ENCODE measurements around the gene DTNBP1. TPM values are rescaled to one million over a fixed set of nuclear protein-coding genes. Genes with fewer than 3 reads are reported as not detected.

DTNBP1 gene
- total RNA-seq, 1 donor from 2014 or later: 18.2 TPM

DNA sequence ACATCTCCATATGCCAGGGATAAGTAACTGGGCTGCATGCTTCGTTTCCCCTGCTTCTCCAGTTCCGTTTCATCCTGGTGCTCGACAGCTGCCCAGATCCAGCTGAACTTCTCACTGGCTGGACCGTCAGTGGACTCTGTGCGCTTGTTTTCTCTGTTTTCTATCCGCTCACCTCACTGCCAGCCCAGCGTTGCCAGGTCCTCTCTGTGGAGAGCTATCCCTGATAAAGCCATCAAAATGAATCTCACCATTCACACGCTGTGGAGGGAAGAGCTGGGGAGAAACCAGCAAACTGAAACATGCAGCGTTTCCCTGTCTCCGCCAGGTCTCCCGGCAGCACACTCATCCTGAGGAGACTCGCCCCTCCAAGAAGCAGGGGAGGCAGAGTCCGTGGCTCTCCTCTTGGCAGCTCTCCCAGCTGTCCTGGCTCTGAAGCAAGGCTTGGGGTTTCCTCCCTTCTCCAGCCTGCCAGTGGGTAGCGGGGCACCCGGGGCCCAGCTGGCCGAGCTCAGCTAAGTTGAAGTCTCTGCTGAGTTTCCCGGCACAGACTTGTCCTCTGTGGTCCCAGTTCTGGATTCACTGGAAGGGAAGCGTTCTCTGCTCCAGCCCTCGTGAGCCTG lies 160.9 kb downstream of the DTNBP1 start:
- Histone ChIP-seq H3K4me3 (no peak overlapping the region), H3K4me1 (peaks cover 36% of the 10 kb centered on the region), H3K27ac (no peak overlapping the region), H3K36me3 (peaks cover 0 to 10% of the 10 kb centered on the region in 2 donors), H3K9me3 (no peaks in the 10 kb centered on the region), H3K27me3 (no peaks in the 10 kb centered on the region)
- no peak for TF ChIP-seq POLR2AphosphoS5 (IDR thresholded peaks at IDR 0.05; ENCODE audit: insufficient read depth in 1 of 2, low read depth in 1 of 2)
- TF ChIP-seq, protein P1, sequence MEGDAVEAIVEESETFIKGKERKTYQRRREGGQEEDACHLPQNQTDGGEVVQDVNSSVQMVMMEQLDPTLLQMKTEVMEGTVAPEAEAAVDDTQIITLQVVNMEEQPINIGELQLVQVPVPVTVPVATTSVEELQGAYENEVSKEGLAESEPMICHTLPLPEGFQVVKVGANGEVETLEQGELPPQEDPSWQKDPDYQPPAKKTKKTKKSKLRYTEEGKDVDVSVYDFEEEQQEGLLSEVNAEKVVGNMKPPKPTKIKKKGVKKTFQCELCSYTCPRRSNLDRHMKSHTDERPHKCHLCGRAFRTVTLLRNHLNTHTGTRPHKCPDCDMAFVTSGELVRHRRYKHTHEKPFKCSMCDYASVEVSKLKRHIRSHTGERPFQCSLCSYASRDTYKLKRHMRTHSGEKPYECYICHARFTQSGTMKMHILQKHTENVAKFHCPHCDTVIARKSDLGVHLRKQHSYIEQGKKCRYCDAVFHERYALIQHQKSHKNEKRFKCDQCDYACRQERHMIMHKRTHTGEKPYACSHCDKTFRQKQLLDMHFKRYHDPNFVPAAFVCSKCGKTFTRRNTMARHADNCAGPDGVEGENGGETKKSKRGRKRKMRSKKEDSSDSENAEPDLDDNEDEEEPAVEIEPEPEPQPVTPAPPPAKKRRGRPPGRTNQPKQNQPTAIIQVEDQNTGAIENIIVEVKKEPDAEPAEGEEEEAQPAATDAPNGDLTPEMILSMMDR (IDR thresholded peaks at IDR 0.05): no peak
- TF ChIP-seq POLR2A (IDR thresholded peaks at IDR 0.05): no peak
- intact Hi-C loops (cut with DNase I): loop anchor here (10.0 kb wide), 1 partner anchor 123 kb away; no protein-coding TSS in a partner anchor
- no peak for DNase-seq (ENCODE audit: extremely low spot score in 2 of 2)

DNA sequence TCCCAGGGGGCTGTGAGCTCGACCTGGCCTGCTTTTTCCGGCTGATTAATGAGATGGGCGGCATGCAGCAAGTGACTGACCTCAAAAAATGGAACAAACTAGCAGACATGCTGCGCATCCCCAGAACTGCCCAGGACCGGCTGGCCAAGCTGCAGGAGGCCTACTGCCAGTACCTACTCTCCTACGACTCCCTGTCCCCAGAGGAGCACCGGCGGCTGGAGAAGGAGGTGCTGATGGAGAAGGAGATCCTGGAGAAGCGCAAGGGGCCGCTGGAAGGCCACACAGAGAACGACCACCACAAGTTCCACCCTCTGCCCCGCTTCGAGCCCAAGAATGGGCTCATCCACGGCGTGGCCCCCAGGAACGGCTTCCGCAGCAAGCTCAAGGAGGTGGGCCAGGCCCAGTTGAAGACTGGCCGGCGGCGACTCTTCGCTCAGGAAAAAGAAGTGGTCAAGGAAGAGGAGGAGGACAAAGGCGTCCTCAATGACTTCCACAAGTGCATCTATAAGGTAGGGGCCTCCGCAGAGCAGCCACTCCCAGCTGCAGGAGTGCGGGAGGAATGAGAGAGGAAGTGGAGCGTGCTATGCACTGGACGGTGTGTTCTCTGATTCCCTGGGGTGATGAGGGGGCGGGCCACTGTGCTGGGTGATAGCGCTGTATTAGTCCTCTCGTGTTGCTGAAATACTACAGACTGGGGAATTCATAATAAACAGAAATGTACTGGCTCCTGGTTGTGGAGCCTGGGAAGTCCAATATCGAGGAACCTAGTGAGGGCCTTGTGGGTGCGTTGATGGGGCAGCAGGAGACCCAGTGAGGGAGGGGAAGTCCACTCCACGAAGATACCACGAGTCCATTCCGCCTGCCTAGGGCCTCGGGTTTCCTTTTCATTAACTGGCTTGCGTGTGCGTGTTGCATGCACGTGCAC lies 161.7 kb downstream of the DTNBP1 start:
- peaks cover 0 to 15% of the 10 kb centered on the region in 2 donors for H3K36me3 ChIP-seq
- H3K9me3 ChIP-seq: no peaks in the 10 kb centered on the region
- no peak overlapping the region for H3K4me3 ChIP-seq
- H3K27ac ChIP-seq: no peak overlapping the region
- intact Hi-C loops (cut with DNase I): loop anchor here (10.0 kb wide), 1 partner anchor 124 kb away; no protein-coding TSS in a partner anchor
- TF ChIP-seq POLR2AphosphoS5 (IDR thresholded peaks at IDR 0.05; ENCODE audit: insufficient read depth in 1 of 2, low read depth in 1 of 2): no peak
- TF ChIP-seq POLR2A (IDR thresholded peaks at IDR 0.05): no peak
- TF ChIP-seq, protein P1 (IDR thresholded peaks at IDR 0.05): no peak
- H3K27me3 ChIP-seq: no peaks in the 10 kb centered on the region
- peaks cover 36% of the 10 kb centered on the region for H3K4me1 ChIP-seq
- no peak for DNase-seq (ENCODE audit: extremely low spot score in 2 of 2)

DNA sequence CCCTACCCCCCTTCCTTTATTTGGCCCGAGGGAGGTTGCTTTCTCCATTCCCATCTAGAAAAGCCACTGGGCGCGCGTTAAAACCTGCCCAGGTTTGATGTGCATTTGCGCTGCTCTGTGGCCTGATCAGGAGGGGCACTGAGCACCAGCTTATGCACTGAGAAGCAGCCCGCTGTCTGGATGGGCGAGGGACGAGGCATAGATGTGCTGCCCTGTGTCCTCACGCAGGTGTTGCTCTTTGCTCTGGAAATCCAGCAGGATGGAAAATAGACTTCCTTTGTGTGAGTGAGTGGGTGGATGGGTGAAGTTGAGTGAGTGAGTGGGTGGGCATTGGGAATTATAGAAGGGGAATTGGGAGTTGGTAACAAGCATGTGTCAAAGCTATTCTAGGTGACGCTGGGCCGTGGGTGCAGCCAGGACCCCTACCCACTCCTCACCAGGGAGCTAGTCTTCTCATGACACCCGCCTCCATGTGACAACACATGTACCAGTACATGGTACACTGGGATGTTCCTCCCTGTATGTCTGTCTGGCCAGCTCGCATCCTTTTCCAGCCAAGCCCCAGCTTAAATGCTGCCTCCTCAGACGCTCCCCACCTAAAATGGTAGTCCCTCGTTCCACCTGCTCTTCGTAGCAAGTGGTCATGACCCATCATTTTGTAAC lies 162.6 kb downstream of the DTNBP1 start:
- intact Hi-C loops (cut with DNase I): loop anchor here (10.0 kb wide), 1 partner anchor 125 kb away; no protein-coding TSS in a partner anchor
- no peak for DNase-seq (ENCODE audit: extremely low spot score in 2 of 2)

DNA sequence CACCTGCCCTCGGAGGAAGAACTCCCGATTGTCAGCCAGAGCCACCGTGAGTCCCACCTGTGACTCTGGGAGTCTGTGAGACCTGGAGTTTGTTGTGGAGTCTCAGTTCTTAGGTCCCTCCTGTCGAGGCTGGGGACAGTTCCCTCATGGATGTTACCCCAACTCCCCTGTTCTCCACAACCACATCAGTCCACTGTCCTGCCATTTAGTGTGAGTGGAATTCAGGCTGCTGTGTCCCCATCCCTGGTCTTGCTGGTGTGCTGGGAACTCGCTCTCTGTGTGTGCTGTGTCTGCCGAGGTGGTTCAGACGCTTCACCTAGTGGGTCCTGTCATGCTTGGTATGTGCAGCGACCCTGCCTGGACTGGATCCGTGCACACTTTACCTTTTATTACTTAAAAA lies 163.2 kb downstream of the DTNBP1 start:
- TF ChIP-seq POLR2AphosphoS5 (IDR thresholded peaks at IDR 0.05; ENCODE audit: insufficient read depth in 1 of 2, low read depth in 1 of 2) (no peak), POLR2A (IDR thresholded peaks at IDR 0.05) (no peak)
- TF ChIP-seq, protein P1 (IDR thresholded peaks at IDR 0.05): no peak
- H3K27me3 ChIP-seq: no peaks in the 10 kb centered on the region
- peaks cover 0 to 15% of the 10 kb centered on the region in 2 donors for H3K36me3 ChIP-seq
- intact Hi-C loops (cut with DNase I): no loop called here
- H3K4me1 ChIP-seq: peaks cover 30% of the 10 kb centered on the region
- DNase-seq (ENCODE audit: extremely low spot score in 2 of 2): no peak
- no peak overlapping the region for H3K4me3 ChIP-seq
- H3K27ac ChIP-seq: no peak overlapping the region
- no peaks in the 10 kb centered on the region for H3K9me3 ChIP-seq

More for the DNA sequence above, 162.6 kb downstream of the DTNBP1 start:
- Histone ChIP-seq H3K4me1 (peaks cover 34% of the 10 kb centered on the region), H3K36me3 (peaks cover 0 to 15% of the 10 kb centered on the region in 2 donors), H3K27me3 (no peaks in the 10 kb centered on the region), H3K9me3 (no peaks in the 10 kb centered on the region), H3K4me3 (no peak overlapping the region), H3K27ac (no peak overlapping the region)
- TF ChIP-seq POLR2A (IDR thresholded peaks at IDR 0.05) (no peak), POLR2AphosphoS5 (IDR thresholded peaks at IDR 0.05; ENCODE audit: insufficient read depth in 1 of 2, low read depth in 1 of 2) (no peak)
- TF ChIP-seq, protein P1 (IDR thresholded peaks at IDR 0.05): no peak

All from vagina (tissue), 2 donors.